GM12801 (cell line): ENCODE data around the gene TRPC4.

Source experiments
- CTCF ChIP-seq: IDR thresholded peaks from one replicate; pipeline ENCODE4 v1.5.1; 2011; ENCODE audit warnings: control low read depth; ENCODE audit not compliant: insufficient read length; ENCODE audit errors: extremely low read depth

The TRPC4 gene

GRCh38 chr13:37701306-37701705 lies 168.3 kb downstream of the TRPC4 start:
- no peak for TF ChIP-seq CTCF

GRCh38 chr13:37700887-37701286 lies 168.7 kb downstream of the TRPC4 start:
- TF ChIP-seq CTCF: no peak

GRCh38 chr13:37695200-37695599 lies 174.4 kb downstream of the TRPC4 start:
- no peak for TF ChIP-seq CTCF

- no peak for TF ChIP-seq CTCF
Observed at GRCh38 chr13:37690361-37690760, 179.2 kb downstream of the TRPC4 start.

- no peak for TF ChIP-seq CTCF
Observed at GRCh38 chr13:37686501-37686900, 183.1 kb downstream of the TRPC4 start.

GRCh38 chr13:37685206-37685605 lies 184.4 kb downstream of the TRPC4 start:
- TF ChIP-seq CTCF: no peak

GRCh38 chr13:37682496-37682895 lies 187.1 kb downstream of the TRPC4 start:
- TF ChIP-seq CTCF: no peak

- no peak for TF ChIP-seq CTCF
Observed at GRCh38 chr13:37681281-37682032, 188.1 kb downstream of the TRPC4 start.
